Renal cortex interstitium (tissue), 11 donors: ENCODE measurements around the gene HDGFL3. TPM values are rescaled to one million over a fixed set of nuclear protein-coding genes. Genes with fewer than 3 reads are reported as not detected.
"Not testable (repeated sequence)": the region's sequence is repeated elsewhere in the genome, so short reads cannot be mapped to it uniquely, and the experiment has no call there.

Source experiments
- DNase-seq, 11 donors: peaks; one replicate each; pipeline ENCODE4 v3.0.0-alpha.2; 2013; ENCODE audit warnings: low read depth in 9 of 11, low spot score in 4 of 11; ENCODE audit errors: extremely low read depth in 1 of 11
- polyA plus RNA-seq, 3 donors: library from polyadenylated mRNA; unstranded; fragments of 120-200 nt; gene quantifications; one replicate each; pipeline ENCODE4 v1.2.1, GENCODE V29; 2013; ENCODE audit not compliant: insufficient read length in 3 of 3

The HDGFL3 gene
- polyA plus RNA-seq, 3 donors: 78.0 to 114 (median 101) TPM

- no peak for DNase-seq
Observed at GRCh38 chr15:83112233-83112955, 95.2 kb downstream of the HDGFL3 start.

DNA sequence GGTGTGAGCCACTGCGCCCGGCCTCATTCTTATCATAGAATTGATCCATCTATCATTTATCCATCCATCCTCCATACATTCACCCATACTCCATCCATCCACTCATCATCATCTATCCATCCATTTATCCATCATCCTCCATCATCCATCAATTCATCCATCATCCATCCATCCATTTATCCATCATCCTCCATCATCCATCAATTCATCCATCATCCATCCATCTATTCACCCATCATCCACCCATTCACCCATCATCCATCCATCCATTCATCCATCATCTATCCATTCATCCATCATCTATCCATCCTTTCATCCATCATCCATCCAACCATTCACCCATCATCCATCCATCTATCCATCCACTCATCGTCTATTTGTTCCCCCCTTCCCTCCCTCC, 96.5 kb downstream of the HDGFL3 start:
- DNase-seq: no peak

- no peak for DNase-seq
Observed at GRCh38 chr15:83110381-83110780, 97.2 kb downstream of the HDGFL3 start.

DNA sequence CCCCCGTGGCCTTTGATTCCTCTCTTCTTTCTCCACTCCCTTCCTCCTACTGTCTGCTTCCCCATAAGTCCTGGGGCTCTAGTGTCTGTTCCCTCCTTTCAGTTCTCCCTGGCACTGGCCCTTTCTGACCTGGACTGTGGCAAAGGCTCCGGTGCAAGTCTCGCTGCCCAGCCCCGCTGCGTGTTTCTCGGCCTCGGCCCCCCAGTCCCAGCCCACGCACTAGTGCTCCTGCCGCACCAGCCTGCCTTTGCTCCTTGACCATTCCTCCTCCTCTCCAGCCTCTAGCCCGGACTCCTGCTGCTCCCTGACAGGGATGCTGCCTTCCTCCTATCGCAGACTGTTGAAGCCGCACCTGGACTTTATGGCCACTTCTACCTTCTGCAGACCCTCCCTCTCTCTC, 98.1 kb downstream of the HDGFL3 start:
- DNase-seq: no peak

- no peak for DNase-seq
Observed at GRCh38 chr15:83108266-83109219, 99.1 kb downstream of the HDGFL3 start.

GRCh38 chr15:83107841-83108181, 99.8 kb downstream of the HDGFL3 start:
- DNase-seq: no peak

- DNase-seq: peak in 4 of 11 donors; percentile 5 to 26 (median 18)
Observed at GRCh38 chr15:83106994-83107840, 100.4 kb downstream of the HDGFL3 start, which contains the start of gene TM6SF1. Gene TM6SF1 (plus strand): TSS chr15:83107645. CDS start chr15:83107681, 36 bp downstream.

DNA sequence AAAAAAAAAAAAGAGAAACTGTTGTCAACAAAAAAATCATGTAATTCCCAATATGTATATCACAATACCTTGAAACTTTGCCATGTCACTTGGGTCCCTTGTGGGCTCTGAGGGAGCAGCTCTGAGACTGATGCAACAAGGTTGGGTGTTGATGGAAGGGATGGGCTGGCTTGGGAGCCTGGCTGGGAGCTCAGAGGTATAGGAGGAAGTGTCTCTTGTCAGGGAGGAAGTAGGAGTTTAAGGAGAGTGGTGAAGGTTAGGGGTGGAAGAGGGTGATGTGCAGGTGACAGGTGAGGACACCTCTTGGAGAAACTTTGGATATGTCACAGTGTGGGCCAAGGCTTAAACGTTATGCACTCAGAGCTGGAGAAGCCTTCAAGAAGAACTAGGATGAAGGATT, 102.2 kb downstream of the HDGFL3 start:
- DNase-seq: no peak

GRCh38 chr15:83104141-83104540, 103.5 kb downstream of the HDGFL3 start:
- DNase-seq: no peak

DNA sequence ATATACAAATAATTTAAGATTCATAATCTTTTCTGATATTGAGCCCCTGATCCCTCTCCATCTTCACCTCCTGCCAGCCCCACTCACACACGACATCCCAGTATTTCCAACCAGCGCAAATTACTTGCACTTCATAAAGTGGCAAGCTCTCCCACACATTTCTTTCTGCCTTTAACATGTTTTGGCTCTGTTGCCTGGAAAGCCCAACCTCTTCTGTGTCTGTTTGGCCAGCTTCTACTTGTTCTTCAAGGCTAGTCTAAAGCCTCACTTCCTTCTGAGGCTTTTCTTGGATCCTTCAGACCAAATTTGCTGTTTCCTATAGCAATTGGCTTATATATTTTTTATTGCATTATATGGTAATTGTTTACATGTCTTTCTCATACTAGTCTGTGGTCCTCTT, 105.3 kb downstream of the HDGFL3 start:
- no peak for DNase-seq

DNA sequence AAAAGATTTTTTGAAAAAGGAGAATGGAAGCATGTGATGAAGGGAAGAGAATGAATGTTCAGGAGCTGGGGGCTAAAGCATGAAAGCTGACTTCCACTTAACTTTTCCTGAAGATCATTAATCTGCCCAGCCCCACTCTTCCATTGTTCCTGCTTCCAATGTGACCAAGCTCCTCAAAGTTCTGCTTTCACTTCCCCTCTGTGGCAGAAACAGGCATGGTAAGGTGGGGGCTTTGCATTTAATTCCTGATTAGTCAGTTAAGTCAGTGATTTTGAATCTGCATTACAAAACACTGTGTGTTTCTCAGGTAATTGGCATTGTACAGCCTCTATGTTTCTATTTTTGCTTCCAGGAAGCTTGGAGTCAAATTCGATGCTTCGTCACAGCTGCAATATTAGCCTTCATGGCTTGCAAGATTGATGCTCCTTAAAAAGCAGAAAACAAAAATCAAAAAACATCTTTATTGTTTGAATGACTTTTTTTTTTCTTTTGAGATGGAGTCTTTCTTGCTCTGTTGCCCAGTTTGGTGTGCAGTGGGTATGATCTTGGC, 107.5 kb downstream of the HDGFL3 start:
- DNase-seq: no peak

GRCh38 chr15:83099290-83099689, 108.3 kb downstream of the HDGFL3 start:
- no peak for DNase-seq

DNA sequence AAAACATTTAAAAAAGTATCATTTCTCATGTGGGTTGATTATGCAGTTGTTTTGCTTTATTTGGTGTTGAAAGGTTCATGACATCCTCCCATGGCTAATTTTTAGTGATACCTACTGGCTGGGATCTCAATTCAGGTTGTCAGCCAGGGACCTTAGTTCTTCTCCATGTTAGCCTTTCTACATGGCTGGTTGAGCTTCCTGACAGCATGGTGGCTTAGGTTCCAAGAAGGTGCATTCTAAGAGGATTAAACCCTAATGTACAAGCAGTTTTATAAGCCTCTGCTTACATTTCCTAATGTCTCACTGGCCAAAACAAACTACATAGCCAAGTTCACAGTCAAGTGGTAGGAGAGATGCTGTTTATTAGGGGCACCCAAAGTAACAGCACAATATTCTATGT, 109.5 kb downstream of the HDGFL3 start:
- no peak for DNase-seq

DNA sequence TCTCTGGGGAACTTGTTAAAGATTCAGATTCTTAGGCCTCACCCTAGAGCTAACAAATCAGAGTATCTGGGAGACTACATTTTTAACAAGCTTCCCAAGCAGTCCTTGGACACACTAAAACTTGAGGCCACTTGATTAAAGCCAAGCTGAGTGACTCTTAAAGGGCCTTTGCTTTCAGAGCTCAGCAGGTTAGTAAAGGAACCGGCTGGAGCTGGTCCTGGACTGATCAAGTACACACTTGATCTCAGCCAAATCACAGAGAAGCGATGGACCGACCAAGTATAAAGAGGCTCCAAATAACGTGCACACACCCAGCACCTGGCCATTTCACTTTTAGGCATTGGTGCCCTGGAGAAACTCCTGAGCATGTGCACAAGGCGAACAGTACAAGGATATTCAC, 113.0 kb downstream of the HDGFL3 start:
- no peak for DNase-seq

GRCh38 chr15:83092309-83092976, 115.2 kb downstream of the HDGFL3 start:
- no peak for DNase-seq

GRCh38 chr15:83091965-83092308, 115.7 kb downstream of the HDGFL3 start:
- not testable (repeated sequence) for DNase-seq

- no peak for DNase-seq
Observed at GRCh38 chr15:83090465-83090864, 117.2 kb downstream of the HDGFL3 start.

- no peak for DNase-seq
Observed at GRCh38 chr15:83088876-83089275, 118.7 kb downstream of the HDGFL3 start.

- no peak for DNase-seq
Observed at GRCh38 chr15:83087576-83087975, 120.0 kb downstream of the HDGFL3 start.
